NCI-H345 treated with DMSO at 0.1 percent for 48 hours (cell line): ENCODE data around the gene KLHL21.
"Not testable (repeated sequence)": the region's sequence is repeated elsewhere in the genome, so short reads cannot be mapped to it uniquely, and the experiment has no call there.

ENCODE experiments used
- DNase-seq: peaks from one replicate; lab custom pipeline; 2025; ENCODE audit not compliant: unreplicated experiment; lab: John Stamatoyannopoulos, UW

Gene KLHL21

GRCh38 chr1:6602669-6603237, at the start of gene KLHL21:
Gene KLHL21 (minus strand): TSS chr1:6602869. CDS start chr1:6602817, 52 bp downstream.
- peak; percentile 23 for DNase-seq

- no peak for DNase-seq
These were observed 49.2 kb upstream of the KLHL21 start for GRCh38 chr1:6651909-6652308.

- DNase-seq: no peak
These were observed 45.9 kb upstream of the KLHL21 start for GRCh38 chr1:6648556-6648955.

GRCh38 chr1:6646499-6647148, 44.0 kb upstream of the KLHL21 start:
- DNase-seq: no peak

GRCh38 chr1:6645018-6645417, 42.3 kb upstream of the KLHL21 start:
- no peak for DNase-seq

- not testable (repeated sequence) for DNase-seq
These were observed 38.2 kb upstream of the KLHL21 start for GRCh38 chr1:6640867-6641266.

- no peak for DNase-seq
These were observed 35.6 kb upstream of the KLHL21 start for GRCh38 chr1:6638226-6638625.

- DNase-seq: no peak
These were observed 35.1 kb upstream of the KLHL21 start for GRCh38 chr1:6637770-6638169.

- DNase-seq: not testable (repeated sequence)
These were observed 34.1 kb upstream of the KLHL21 start for GRCh38 chr1:6636778-6637177.

GRCh38 chr1:6635910-6636760, 33.5 kb upstream of the KLHL21 start:
- DNase-seq: no peak

GRCh38 chr1:6635161-6635909, 32.7 kb upstream of the KLHL21 start:
- no peak for DNase-seq

GRCh38 chr1:6634371-6635052, 31.8 kb upstream of the KLHL21 start:
- DNase-seq: no peak

- no peak for DNase-seq
These were observed 30.2 kb upstream of the KLHL21 start for GRCh38 chr1:6632588-6633514.

- no peak for DNase-seq
These were observed 28.4 kb upstream of the KLHL21 start for GRCh38 chr1:6631058-6631457.

- DNase-seq: no peak
These were observed 27.4 kb upstream of the KLHL21 start for GRCh38 chr1:6630027-6630426.

GRCh38 chr1:6628971-6629479, 26.4 kb upstream of the KLHL21 start:
- DNase-seq: no peak

GRCh38 chr1:6627841-6628545, 25.3 kb upstream of the KLHL21 start:
- DNase-seq: no peak

- no peak for DNase-seq
These were observed 24.4 kb upstream of the KLHL21 start for GRCh38 chr1:6627031-6627430.

GRCh38 chr1:6625584-6626149, 23.0 kb upstream of the KLHL21 start:
- no peak for DNase-seq
